Activated CD8-positive, alpha-beta memory T cell treated with anti-CD3 and anti-CD28 coated beads, Interleukin-2, amount 50 U/mL, for 4 hours (primary cell): ENCODE results near the gene PLEKHA6.

Experiments
- DNase-seq: peaks from one replicate; pipeline ENCODE4 v3.0.0-alpha.2; 2020

The PLEKHA6 gene

DNA sequence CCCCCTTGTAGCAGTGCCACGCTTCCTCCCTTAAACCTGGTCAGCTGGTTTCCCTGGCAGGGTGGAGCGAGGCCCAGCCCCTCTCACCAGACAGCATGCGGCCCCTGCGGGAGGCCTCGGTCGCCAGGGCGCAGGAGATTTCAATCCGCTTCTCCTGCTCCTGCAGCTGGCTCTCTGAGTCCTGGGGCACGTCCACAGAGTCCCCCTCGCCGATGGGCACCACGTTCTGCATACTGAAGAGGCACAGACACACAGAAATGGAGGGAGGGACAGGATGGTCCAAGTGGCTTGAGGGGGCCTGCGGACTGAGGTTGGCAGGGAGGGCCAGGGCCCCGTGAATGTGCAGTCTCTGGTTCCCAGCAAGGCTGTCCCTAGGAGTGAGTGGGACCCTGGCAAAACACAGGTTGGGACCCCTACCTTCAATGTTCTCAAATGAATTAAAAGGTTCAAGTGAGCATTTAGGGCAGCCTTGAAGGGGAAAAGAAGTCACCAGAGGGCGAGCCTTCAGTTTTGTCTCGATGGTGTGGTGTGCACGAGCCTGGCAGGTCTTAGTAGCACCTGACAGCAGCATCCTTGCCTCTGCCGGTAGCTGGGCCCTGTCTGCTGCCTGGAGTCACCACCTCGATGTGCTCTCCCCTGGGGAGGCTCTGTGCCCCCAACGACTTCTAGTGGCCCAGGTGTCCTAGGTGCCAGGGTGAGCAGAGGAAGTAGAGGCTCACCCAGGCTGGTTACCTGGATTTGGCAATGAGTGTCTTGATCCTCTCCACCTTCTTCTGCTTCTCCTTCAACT lies 131.5 kb downstream of the PLEKHA6 start:
- DNase-seq = no peak

DNA sequence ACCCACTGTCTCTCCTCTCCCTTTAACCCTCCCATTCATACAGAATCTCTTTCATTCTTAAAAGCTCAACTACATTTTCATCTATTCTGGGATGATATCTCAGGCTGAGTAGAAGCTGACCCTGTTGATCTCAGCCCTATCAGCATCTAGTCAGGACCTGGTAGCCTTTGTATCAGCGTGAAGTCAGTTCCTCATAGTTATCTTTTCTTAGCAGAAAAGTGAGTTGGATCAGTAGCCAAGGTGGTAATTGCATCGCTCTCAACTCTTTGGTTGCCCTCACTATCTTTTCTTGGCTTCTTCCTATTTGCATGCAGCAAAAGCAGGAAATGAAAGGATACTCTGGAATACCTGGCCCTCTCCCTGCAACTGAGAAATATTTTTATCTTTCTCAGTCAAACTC lies 132.4 kb downstream of the PLEKHA6 start:
- no peak for DNase-seq

GRCh38 chr1:204225841-204226735 lies 133.6 kb downstream of the PLEKHA6 start:
- DNase-seq = no peak

- DNase-seq = no peak
Measured at GRCh38 chr1:204224655-204225054, 135.1 kb downstream of the PLEKHA6 start.

GRCh38 chr1:204223129-204223860 lies 136.4 kb downstream of the PLEKHA6 start:
- no peak for DNase-seq

- DNase-seq = no peak
Measured at GRCh38 chr1:204222764-204223055, 137.0 kb downstream of the PLEKHA6 start.

DNA sequence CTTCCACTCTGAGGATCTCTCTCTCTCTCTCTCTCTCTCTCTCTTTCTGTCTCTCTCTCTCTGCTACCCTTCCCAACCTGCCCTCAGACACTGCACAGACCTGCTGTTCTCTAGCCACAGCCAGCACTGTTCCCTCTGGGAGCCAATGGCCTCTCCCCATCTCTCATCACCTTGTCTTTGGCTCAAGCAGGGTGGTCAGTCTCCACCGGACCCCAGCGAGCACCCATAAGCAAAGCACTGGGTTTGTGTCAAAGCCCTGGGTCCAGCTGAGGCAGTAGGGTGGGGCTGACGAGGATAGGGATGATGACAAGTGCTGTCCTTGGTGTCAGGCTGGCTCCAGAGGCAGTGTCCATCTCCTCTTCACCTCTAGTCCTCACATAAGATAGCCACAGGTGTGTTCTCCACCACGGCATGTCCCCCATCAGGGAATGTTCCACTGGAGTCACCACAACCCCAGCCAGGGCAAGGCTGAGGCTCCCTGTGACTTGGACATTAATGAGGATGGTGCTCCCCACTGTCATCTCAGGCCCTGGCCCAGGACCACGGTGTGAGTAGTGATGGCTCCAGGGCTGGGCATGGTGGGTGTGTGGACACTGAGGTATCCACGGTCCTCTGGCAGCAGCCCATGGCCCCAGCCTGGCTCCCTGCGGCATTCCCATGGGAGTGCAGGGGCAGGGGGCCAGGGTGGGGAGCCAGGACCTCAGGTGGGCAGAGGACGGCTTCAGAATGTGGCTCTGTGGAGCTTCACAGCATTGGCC lies 137.5 kb downstream of the PLEKHA6 start:
- DNase-seq = no peak

DNA sequence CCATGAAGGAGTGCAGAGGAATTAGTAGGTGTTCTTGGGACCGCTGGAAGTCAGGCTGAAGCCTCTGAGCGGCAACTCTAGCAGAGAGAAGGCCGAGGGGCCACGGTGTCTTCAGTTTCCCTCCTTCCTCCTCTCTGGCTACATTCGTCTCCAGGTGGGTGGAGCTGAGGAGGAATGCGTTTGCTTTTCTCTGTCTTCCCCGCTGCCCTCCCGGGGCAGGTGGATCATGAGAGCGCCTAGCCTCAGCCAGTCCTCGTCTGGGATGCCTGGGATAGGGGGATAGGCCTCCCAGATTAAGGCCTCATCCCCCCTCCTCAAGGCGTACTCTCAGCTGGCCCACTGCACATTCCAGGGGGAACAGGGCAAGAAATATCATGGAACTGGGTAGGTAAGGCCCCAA lies 138.5 kb downstream of the PLEKHA6 start:
- DNase-seq = no peak

DNA sequence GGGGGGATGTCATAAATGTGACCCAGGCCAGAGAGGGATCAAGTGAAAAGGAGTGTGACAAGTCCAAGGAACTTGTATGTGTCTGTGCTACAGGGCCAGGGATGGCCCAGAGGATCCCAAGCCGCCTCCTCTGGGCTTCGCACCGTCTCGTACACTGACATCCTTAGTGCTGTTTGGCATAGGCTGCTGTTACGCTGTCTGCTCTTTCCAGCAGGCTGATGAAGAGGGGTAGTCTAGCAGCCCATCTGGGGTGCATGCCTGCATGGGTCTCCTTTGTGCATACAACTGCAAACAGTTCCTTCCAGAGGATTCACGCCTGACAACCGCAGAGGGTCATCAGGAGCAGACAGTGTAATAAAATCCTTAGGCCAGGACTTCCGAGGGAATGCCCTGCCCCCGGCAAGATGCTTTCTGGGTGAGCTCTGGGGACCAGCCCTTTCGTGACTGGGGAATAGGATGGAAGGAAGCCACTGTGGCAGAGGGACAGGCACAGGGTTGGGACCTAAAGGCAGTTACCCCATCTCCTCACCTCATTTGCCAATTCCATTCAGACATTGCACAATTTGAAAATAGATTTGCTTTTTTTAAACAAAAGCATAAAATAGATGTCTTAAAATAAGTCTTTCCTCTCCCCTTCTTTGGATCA lies 139.6 kb downstream of the PLEKHA6 start:
- DNase-seq = no peak

DNA sequence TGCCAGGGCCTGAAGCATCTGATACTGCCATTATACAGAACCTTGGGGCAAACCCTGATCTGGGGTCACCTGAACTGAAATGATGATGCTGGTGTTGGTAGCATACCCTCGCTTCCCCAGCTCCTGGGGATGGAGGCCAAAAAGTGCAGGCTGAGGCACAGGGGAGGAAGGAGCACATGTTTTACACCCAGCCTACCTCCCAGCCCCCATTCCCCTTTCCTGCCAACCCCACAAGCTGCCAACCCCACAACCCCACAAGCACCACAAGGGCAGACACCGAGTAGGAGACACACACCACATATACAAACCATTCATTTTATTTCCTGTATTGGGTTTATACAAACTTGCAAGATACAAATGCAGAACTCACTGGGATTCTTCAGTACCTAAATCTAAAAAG lies 141.2 kb downstream of the PLEKHA6 start:
- no peak for DNase-seq

GRCh38 chr1:204217648-204218000 lies 142.1 kb downstream of the PLEKHA6 start:
- no peak for DNase-seq

- DNase-seq = no peak
Measured at GRCh38 chr1:204216880-204217647, 142.7 kb downstream of the PLEKHA6 start.

- DNase-seq = no peak
Measured at GRCh38 chr1:204216236-204216635, 143.5 kb downstream of the PLEKHA6 start.

- DNase-seq = peak; percentile 44
Measured at GRCh38 chr1:204213668-204214662, 145.8 kb downstream of the PLEKHA6 start, which contains the start of gene GOLT1A. Gene GOLT1A (minus strand): TSS chr1:204213988. CDS start chr1:204213906, 82 bp downstream.

DNA sequence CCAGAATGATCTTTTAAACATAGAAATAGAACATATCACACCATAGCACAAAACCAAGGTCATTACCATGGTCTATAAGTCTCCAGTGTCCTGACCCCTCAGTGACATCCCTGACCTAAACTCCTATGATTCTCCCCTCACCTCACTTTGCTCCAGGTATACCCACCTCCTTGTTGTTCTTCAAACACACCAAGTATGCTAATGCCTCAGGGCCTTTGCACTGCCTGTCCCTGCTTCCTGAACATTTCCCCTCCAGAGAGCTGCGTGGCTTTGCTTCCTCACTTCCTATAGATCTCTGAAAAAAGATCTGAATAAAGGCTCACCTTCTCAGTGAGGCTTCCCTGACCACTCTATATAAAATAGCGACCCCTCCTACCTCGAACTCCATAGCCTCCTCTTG lies 147.0 kb downstream of the PLEKHA6 start:
- DNase-seq = no peak

DNA sequence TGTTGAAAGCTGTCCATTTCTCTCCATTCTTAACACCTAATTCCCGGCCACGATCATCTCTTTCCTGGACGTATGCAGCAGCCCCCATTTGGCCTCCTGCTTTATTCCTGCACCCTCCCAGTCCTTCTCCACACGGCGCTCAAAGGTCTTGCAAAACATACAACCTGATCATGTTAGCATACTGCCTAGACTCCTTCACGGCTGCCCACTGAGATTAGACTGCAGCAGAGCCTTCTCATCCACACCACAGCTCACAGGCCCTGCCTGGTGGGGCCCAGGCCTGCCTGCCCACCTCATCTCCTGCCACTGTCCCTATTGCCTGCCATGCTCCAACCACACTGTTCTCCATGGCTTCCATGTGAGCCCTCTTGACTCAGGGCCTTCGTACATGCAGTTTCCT lies 148.7 kb downstream of the PLEKHA6 start:
- DNase-seq = no peak

GRCh38 chr1:204207136-204207616 lies 152.6 kb downstream of the PLEKHA6 start:
- peak; percentile 81 for DNase-seq

- DNase-seq = no peak
Measured at GRCh38 chr1:204206121-204206520, 153.6 kb downstream of the PLEKHA6 start.

DNA sequence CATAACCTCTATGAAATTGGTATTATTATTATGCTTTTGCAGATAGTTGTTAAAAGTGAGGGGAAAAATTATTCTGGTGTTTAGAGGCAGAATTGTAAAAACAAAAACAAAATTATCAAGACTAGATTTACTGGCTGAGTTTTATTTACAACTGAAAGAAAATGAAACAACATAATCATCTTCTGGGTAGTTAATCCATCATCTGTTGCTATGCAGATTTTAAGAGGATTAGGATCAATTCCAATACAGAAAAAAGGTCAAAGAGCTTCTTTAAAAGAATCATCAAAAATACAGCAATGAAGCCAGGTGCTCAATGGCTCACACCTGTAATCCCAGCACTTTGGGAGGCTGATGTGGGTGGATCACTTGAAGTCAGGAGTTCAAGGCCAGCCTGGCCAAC lies 154.2 kb downstream of the PLEKHA6 start:
- DNase-seq = no peak

DNA sequence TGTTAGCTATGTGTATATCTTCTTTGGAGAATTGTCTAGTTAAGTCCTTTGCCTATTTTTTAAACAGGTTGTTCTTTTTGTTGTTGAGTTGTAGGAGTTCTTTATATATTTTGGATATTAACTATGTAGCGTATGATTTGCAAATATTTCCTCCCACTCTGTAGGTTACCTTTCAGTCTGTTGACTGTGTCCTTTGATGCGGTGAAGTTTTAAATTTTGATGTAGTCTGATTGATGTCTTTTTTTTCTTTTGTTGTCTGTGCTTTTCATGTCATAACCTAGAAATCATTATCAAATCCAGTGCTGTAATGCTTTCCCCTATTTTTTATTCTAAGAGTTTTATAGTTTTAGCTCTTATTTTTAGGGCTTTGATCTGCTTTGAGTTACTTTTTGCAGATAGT lies 154.8 kb downstream of the PLEKHA6 start:
- DNase-seq = no peak
